Esophagus squamous epithelium (tissue), 4 donors: ENCODE data around the gene RAI14.

ENCODE experiments used
- CTCF ChIP-seq, 6 experiments: fragments of 450-650 bp in 4 of 6; fragments of 200-600 bp in 2 of 6; sonication (generic) in 2 of 6; IDR thresholded peaks; one replicate each; pipeline ENCODE4 v1.5.1; 2016 to 2019; ENCODE audit warnings: antibody characterized with exemption in 6 of 6, mild to moderate bottlenecking in 4 of 6, moderate library complexity in 4 of 6
- POLR2A ChIP-seq, 4 donors: fragments of 450-650 bp; IDR thresholded peaks; one replicate each; pipeline ENCODE4 v1.6.1; 2017; ENCODE audit warnings: antibody characterized with exemption in 4 of 4, mild to moderate bottlenecking in 4 of 4, moderate library complexity in 3 of 4

DNA sequence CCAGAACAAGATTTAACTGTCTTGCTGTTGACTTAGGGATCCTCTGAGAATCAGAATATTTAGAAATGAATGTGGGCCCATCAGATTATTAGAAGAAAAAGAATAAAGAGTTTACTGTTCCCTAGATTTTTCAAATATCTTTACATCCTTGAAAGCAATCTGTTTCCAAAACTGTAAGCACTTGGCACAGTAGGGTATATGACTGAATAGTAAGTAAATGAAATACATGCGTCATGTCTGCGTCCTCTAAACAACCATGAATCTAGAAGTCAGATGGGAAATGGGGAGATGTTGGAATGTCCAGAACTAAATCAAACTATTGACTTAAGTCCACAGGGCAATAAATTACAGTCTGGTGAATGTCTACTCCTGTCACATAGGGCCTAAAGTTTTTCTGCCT, 209.0 kb downstream of the RAI14 start:
- TF ChIP-seq POLR2A (IDR thresholded peaks at IDR 0.05) (no peak), CTCF (IDR thresholded peaks at IDR 0.05) (no peak)
